ENCODE data around the gene KDM6B.

KDM6B gene

GRCh38 chr17:7841396-7841914, 7.4 kb downstream of the KDM6B start:
- DNase-seq = peak; percentile 50

- peak; percentile 95 for DNase-seq
These were observed 7.9 kb downstream of the KDM6B start for GRCh38 chr17:7841915-7842379.

GRCh38 chr17:7842380-7843256, 8.6 kb downstream of the KDM6B start:
- peak; percentile 62 for DNase-seq

- peak; percentile 42 for DNase-seq
These were observed 9.2 kb downstream of the KDM6B start for GRCh38 chr17:7843257-7843535.

- peak; percentile 81 for DNase-seq
These were observed 9.7 kb downstream of the KDM6B start for GRCh38 chr17:7843536-7844291.

GRCh38 chr17:7844292-7845154, 10.5 kb downstream of the KDM6B start:
- DNase-seq = peak; percentile 89

GRCh38 chr17:7845359-7846062, 11.5 kb downstream of the KDM6B start:
- no peak for DNase-seq

- no peak for DNase-seq
These were observed 12.2 kb downstream of the KDM6B start for GRCh38 chr17:7846063-7846735.

- no peak for DNase-seq
These were observed 13.0 kb downstream of the KDM6B start for GRCh38 chr17:7846765-7847661.

- DNase-seq = no peak
These were observed 14.1 kb downstream of the KDM6B start for GRCh38 chr17:7848131-7848579.

- no peak for DNase-seq
These were observed 14.7 kb downstream of the KDM6B start for GRCh38 chr17:7848739-7849129.

- DNase-seq = no peak
These were observed 15.2 kb downstream of the KDM6B start for GRCh38 chr17:7849130-7849750.

GRCh38 chr17:7849751-7850504, 15.9 kb downstream of the KDM6B start:
- DNase-seq = no peak

- DNase-seq = no peak
These were observed 16.9 kb downstream of the KDM6B start for GRCh38 chr17:7850701-7851437.

- peak; percentile 97 for DNase-seq
These were observed 17.6 kb downstream of the KDM6B start for GRCh38 chr17:7851438-7852261.

GRCh38 chr17:7852262-7852670, 18.2 kb downstream of the KDM6B start:
- DNase-seq = no peak

- DNase-seq = no peak
These were observed 19.1 kb downstream of the KDM6B start for GRCh38 chr17:7852919-7853690.
